GM18520 (cell line): ENCODE measurements around the gene ALOX12B.
"Not testable (repeated sequence)": the region's sequence is repeated elsewhere in the genome, so short reads cannot be mapped to it uniquely, and the experiment has no call there.

Experiments used
- ATAC-seq: cut with Tn5 transposase; IDR thresholded peaks from one replicate; pipeline ENCODE4 v1.9.1; 2021; ENCODE audit not compliant: unreplicated experiment

Gene ALOX12B

DNA sequence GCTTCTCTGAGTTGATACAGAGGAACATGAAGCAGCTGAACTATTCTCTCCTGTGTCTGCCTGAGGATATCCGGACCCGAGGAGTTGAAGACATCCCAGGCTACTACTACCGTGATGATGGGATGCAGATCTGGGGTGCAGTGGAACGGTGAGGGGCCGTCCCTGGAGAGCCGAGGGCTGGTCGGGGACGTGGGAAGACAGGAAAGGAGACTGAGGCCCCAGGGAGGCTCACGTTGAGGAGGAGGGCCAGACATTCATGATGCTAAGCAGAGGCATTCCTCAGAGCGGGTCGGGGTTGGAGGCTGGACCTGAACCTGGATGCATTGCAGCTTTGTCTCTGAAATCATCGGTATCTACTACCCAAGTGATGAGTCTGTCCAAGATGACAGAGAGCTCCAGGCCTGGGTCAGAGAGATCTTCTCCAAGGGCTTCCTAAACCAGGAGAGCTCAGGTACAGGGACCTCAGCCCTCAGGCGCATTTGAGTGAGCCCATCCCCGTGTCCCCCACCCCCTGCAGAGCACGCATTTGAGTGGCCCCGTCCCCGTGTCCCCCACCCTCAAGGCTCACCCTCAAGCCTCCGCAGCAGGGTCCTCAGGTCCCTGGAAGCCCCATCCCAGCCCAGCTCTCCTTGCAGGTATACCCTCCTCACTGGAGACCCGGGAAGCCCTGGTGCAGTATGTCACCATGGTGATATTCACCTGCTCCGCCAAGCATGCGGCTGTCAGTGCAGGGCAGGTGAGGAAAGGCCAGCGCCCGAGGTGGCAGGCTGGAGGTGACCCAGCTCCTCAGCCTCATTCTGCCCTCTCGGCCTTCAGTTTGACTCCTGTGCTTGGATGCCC, 40.4 kb downstream of the ALOX12B start:
- ATAC-seq = no peak

DNA sequence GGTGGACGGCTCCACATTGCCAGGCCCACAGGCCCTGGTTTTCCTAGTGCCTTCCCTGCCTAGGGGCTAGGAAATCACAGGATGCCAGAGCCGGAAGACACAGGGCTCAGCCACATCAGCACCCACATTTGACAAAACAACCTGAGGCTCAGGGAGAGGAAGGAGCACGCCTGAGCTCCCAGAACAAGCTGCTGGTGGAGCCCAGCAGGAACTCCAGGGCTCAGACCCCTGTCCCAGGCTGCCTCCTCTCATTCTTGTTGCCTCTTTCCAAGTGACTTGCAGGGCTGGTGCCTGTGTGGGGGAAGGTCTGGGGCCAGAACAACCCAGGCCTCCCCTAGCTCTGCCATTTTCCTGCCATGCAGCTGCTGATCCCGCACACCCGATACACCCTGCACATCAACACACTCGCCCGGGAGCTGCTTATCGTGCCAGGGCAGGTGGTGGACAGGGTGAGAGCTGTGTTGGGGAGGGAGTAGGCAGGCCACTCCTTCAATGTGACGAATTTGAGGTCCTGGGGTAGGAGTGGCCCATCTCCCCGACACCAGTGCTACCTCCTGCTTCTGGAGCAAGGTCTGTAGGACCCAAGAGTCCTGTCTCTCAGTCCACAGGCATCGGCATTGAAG, 41.1 kb downstream of the ALOX12B start:
- ATAC-seq = no peak

DNA sequence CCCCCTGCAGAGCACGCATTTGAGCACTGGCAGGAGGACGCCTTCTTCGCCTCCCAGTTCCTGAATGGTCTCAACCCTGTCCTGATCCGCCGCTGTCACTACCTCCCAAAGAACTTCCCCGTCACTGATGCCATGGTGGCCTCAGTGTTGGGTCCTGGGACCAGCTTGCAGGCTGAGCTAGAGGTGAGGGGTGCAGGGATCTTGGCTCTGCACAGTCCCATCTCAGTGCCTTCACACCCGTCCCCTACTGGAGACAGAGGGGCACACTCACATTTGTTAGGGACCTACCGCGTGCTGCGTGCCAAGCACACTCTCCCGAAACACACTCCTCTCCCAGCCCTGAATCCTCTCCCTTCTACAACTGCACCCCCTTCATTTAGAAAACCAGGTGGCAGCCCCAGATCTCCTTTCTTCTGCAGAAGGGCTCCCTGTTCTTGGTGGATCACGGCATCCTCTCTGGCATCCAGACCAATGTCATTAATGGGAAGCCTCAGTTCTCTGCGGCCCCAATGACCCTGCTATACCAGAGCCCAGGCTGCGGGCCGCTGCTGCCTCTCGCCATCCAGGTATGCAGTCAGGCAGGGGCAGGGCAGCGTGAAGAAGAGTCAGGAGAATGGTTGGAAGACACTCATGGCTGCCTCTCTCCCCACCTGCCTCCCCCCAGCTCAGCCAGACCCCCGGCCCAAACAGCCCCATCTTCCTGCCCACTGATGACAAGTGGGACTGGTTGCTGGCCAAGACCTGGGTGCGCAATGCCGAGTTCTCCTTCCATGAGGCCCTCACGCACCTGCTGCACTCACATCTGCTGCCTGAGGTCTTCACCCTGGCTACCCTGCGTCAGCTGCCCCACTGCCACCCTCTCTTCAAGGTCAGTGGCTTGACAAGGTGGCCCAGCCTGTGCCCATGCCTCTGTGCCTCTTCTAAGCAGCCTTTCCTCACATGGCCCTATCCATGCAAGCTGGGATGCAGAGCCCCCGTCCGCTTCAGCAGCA, 42.4 kb downstream of the ALOX12B start:
- ATAC-seq = no peak

DNA sequence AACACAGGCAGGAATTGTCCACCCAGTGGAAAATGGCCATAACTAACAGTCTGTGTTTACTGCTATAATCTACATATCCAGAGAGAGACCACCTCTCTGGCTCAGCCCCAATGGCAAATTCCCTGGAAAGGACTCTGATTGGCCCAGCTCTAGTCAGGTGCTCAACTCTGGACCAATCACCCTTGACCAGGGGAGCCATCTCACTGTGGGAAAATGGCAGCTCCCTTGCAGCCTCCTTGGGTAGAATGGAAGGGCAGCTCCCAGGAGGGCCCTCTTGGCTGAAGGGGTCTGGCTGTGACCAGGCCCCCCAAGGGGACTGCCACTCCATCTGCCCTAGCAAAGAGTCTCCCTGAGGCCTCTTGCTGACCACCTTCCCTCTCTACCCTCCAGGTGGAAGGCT, 45.5 kb downstream of the ALOX12B start:
- no peak for ATAC-seq

DNA sequence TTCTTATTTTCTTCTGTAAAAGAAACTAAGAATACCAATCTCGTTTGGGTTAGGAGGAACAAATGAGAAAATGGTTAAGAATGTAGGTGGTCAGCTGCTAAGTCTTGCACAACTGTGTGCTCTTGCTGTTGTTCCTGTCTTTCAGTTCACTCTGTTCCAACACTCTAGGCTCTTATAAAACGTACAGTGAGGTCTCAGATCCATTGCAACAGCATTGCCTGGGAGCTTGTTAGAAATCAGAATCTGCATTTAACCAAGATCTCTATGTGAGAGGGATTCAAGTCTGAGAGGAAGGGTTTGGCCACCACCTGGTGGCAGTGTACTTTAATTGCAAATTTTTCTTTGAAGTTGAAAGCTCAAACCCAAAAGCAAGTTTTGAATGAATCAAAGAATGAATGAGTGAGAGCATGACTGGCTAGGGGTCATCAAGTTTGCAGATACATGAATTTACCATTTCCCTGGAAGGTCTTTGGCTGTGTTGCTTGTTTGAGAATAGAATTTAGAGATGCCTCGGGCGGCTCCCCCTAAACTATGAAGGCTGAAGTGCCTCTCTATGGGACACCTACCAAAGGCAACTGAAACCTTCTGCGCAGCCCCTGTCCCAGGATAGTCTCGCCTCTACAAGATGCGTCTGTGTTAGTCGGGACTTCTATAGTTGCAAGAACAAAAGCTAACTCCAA, 46.1 kb downstream of the ALOX12B start:
- no peak for ATAC-seq

DNA sequence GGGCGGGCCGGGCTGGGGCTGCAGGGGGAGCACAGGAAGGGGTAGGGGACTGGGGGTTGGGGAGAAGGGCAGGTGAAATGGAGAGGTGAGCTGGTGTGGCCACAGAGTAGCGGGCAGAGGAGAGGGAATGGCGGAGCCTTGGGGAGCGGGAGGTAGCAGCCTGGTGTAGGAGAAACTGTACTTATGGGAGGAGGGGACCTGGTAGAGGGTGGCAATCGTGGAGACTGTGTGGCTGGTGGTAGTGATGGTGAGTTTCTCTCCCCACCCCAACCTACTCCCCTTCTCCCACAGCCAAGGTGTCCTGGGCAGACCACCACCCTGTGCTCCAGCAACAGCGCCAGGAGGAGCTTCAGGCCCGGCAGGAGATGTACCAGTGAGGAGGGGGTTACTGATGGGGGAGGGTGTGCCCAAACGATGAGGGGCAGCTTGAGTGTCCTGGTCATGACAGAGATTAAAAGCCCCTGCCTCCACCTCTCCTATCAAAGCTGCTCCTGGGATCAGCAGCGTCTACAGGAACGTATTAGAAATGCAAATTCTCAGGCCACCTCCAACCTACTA, 47.8 kb downstream of the ALOX12B start:
- ATAC-seq = no peak

DNA sequence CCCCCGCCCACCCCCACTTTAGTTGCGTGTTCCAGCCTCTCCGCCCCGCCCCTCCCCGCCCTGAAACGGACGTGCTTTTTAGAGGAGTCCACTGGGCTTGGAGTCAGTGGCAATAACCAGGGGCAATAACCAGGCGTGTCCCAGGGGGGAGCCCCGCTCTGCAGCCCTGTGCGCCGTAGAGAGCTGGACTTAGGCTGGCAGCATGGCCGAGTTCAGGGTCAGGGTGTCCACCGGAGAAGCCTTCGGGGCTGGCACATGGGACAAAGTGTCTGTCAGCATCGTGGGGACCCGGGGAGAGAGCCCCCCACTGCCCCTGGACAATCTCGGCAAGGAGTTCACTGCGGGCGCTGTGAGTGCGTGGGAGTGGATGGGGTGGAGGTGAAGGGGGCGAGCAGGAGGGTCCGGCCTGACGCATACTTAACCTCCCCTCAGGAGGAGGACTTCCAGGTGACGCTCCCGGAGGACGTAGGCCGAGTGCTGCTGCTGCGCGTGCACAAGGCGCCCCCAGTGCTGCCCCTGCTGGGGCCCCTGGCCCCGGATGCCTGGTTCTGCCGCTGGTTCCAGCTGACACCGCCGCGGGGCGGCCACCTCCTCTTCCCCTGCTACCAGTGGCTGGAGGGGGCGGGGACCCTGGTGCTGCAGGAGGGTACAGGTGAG, 48.4 kb downstream of the ALOX12B start, which contains the start of gene ALOX15B:
Gene ALOX15B, plus strand, starts transcription at position 106 of the 657 bp plus-strand sequence. Its CDS starts 97 bp downstream, at position 203.
- ATAC-seq = no peak

DNA sequence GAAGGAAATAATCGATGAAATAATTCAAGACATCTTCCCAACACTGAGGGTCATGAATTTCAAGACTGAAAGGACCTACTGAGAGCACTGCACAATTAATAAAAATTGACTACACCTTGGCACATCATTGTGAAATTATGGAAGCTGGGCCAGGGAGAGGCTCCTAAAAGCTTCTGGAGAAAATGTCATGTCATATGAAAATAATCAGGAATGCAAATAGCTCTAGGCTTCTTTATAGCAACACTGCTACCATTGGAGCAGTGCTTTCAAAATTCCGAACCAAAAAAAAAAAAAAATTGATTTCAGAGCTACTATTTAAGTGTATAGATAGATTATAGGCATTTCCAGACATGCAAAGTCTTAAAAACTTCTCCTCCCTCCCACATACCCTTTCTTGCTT, 55.1 kb downstream of the ALOX12B start:
- ATAC-seq = no peak

DNA sequence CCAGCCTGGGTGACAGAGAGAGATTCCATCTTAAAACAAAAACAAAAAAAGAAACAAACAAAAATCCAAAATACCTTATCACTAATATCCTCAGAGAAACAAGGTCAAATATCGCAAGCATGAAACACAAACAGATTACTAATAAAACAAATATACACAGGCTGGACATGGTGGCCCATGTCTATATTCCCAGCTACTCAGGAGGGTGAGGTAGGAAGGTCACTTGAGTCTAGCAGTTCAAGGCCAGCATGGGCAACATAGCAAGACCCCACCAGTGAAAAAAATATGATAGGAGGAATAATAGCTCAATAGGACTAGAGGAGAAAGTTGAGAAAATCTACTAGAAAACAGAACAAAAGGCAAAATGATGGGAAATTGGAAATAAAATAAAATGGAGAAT, 55.6 kb downstream of the ALOX12B start:
- ATAC-seq = no peak

DNA sequence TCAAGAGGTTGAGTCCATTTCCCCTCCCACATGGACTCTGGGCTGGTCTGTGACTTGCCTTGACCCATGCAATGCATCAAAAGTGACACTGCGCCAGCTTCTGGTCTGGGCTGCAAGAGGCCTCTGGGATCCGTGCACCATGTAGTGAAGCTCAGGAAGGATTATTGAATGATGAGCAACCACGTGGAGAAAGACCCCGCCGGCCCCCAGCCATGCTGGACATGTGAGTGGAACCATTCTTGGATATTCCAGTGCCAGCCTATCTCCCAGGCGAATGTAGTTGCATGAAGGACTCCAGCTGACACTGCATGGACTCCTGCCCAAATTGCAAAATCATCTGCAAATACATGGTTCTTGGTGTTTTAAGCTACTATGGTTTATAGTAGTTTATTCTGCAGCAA, 56.3 kb downstream of the ALOX12B start:
- no peak for ATAC-seq

DNA sequence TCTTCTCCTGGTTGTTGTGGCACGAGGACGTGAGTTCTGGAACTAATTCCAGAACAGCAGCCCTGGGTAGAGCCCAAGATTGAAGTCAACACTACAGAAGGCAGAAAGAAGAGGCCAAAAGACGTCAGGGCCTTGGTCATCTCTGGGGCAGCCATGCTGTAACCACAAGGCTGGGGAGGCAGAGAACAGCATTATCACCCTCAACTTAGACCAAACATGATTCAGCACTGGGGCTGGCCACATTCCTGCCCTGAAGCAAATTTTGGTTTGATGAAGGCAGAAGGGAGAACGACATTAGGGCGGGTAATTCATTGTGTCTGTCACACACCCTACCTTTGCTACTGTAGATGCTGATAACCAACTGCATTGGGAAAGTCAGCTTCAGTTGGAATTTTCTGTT, 58.4 kb downstream of the ALOX12B start:
- ATAC-seq = no peak

DNA sequence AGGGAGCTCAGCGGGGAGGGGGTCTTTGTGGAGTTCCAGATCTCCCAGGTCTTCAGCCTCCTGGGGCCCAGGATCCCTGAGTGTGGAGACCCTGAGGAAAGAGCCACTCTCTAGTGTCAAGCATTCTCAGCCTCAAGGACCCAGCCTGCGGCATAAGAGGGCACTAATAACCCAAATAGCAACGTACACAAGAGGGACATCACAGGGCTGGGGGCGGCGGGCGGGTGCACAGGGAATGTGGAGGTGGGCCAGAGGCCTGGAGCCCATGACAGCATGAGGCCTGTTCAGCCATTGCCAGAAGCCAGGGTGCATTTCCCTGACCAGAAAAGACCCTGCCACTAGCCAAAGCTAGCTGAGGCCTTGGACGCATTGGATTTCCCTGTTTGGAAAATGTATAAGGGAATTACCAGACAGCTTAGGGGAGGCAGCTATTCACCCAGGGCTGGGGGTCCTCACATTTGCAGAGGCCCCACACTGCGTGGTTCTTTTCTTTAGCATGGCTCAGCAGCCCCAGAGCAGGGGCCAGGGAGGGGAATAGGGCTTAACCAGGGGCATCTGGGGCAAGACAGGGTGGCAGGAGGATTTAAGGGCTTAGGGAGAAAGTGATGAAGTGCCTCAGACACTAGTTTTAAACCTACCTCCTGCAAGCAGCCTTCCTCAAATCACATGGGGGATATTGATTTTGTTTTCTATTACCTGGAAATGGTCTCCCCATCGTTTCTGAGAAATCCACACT, 62.2 kb downstream of the ALOX12B start:
- no peak for ATAC-seq

DNA sequence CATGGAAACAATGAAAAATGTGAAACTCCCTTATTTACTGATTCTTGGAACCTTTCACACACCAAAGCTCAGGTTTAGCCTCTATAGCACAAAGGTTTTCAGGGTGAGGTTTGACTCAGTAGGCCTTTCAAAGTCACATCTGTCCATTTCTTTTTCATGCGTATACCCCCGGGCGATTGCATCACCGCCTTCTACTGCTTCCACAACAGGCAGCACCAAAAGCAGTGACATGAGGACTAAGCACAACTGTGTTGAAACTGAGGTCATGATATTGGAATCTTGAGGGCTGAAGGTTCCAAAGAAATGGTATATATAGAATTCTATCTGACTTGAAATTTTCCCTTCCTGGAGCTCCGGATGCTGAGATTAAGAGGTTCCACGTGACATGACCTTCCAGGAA, 63.4 kb downstream of the ALOX12B start:
- not testable (repeated sequence) for ATAC-seq
